Glutamatergic neuron (in vitro differentiated cells): ENCODE data around the gene TRPM3. TPM values are rescaled to one million over a fixed set of nuclear protein-coding genes. Genes with fewer than 3 reads are reported as not detected.

Source experiments
- DNase-seq: peaks from one replicate; pipeline ENCODE4 v3.0.0; 2022
- H3K27ac Mint-ChIP-seq: one replicate; pipeline ENCODE4 v1.8.0; 2020; ENCODE audit warnings: mild to moderate bottlenecking, mixed read lengths, inconsistent platforms; ENCODE audit not compliant: unreplicated experiment
- H3K27me3 Mint-ChIP-seq: one replicate; pipeline ENCODE4 v1.8.0; 2020; ENCODE audit warnings: mild to moderate bottlenecking, moderate library complexity, mixed read lengths, inconsistent platforms; ENCODE audit not compliant: unreplicated experiment
- H3K36me3 Mint-ChIP-seq: one replicate; pipeline ENCODE4 v1.8.0; 2020; ENCODE audit warnings: mild to moderate bottlenecking, mixed read lengths, inconsistent platforms; ENCODE audit not compliant: unreplicated experiment
- H3K4me1 Mint-ChIP-seq: one replicate; pipeline ENCODE4 v1.8.0; 2020; ENCODE audit warnings: mild to moderate bottlenecking, low read depth, mixed read lengths, inconsistent platforms; ENCODE audit not compliant: unreplicated experiment
- H3K4me3 Mint-ChIP-seq: one replicate; pipeline ENCODE4 v1.8.0; 2020; ENCODE audit warnings: mild to moderate bottlenecking, mixed read lengths, inconsistent platforms; ENCODE audit not compliant: unreplicated experiment
- H3K9me3 Mint-ChIP-seq: one replicate; pipeline ENCODE4 v1.8.0; 2020; ENCODE audit warnings: mild to moderate bottlenecking, moderate library complexity, mixed read lengths, inconsistent platforms; ENCODE audit not compliant: unreplicated experiment
- total RNA-seq: library from RNA; stranded (reverse); fragmentation: NEBNext Ultra II Directional; extraction: Animal tissue kit (Norgen Biotek cat#: 25700); gene quantifications from one replicate; pipeline ENCODE4 v1.2.1, GENCODE V29; 2021; ENCODE audit not compliant: unreplicated experiment
- TF ChIP-seq, protein P1 (sequence below): fragments of 200-600 bp; sonication (generic); IDR thresholded peaks from one replicate; pipeline ENCODE4 v1.5.0; 2021; ENCODE audit not compliant: partially characterized antibody, unreplicated experiment

The TRPM3 gene
- total RNA-seq, 1 donor from 2014 or later, result 3.3 TPM

DNA sequence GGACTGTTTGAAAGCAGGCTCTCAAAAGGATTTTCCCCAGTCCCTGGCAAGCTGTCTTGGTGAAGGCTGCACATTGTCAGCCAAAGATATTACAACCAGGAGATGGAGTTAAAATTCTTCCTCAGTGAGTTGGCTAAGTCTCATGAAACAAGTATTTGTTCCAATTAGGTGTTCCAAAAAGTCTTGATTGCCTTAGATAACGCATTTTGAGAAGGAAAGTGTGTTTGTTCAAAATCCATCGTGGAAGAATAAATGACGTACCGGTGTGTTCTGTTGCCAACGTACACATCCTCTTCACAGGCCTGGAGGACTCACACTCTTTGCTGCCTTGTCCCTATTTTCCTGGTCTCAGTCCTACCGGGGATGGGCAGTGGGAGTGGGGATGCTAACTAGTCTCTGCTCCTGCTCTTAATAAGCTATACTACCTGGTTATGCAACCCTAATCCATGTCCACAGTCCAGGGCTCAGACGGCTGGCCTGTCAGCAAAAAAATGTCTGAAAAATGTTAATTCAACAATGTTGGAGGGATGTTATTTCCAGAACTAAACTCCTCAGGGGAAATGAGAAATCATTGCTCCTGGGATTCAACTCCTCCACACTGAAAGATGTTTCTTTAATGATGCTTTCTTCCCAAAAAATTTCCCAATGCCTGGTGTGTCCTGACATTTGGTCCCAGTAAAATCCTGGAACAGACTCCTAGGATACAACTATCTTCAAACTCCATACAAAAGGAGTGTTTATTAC lies 531.7 kb downstream of the TRPM3 start:
- H3K4me1 Mint-ChIP-seq, result no peaks in the 10 kb centered on the region
- TF ChIP-seq, protein P1, sequence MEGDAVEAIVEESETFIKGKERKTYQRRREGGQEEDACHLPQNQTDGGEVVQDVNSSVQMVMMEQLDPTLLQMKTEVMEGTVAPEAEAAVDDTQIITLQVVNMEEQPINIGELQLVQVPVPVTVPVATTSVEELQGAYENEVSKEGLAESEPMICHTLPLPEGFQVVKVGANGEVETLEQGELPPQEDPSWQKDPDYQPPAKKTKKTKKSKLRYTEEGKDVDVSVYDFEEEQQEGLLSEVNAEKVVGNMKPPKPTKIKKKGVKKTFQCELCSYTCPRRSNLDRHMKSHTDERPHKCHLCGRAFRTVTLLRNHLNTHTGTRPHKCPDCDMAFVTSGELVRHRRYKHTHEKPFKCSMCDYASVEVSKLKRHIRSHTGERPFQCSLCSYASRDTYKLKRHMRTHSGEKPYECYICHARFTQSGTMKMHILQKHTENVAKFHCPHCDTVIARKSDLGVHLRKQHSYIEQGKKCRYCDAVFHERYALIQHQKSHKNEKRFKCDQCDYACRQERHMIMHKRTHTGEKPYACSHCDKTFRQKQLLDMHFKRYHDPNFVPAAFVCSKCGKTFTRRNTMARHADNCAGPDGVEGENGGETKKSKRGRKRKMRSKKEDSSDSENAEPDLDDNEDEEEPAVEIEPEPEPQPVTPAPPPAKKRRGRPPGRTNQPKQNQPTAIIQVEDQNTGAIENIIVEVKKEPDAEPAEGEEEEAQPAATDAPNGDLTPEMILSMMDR, result no peak
- no peak overlapping the region for H3K27ac Mint-ChIP-seq
- no peaks in the 10 kb centered on the region for H3K36me3 Mint-ChIP-seq
- H3K27me3 Mint-ChIP-seq, result no peaks in the 10 kb centered on the region
- DNase-seq, result no peak
- H3K9me3 Mint-ChIP-seq, result no peaks in the 10 kb centered on the region
- H3K4me3 Mint-ChIP-seq, result no peak overlapping the region

DNA sequence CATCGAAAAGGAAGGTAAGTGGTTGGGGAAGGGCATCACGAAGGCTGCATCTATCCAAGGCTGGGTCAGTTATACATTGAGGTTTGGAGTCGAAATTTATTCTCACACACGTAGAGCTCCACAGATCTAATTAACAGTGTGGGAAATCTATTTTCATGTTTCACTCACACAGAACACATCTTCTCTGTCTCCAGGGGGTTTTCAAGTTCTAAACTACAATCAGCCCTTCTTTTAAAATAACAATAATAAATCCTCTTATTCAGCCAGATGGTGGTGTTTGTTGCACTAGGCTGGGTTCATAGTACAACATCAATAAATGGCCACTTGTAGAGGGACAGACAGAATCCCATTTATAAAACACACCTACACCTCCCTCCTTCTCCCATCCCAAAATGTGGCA lies 532.4 kb downstream of the TRPM3 start:
- H3K27ac Mint-ChIP-seq, result no peak overlapping the region
- H3K4me3 Mint-ChIP-seq, result no peak overlapping the region
- TF ChIP-seq, protein P1, result no peak
- no peaks in the 10 kb centered on the region for H3K4me1 Mint-ChIP-seq
- H3K27me3 Mint-ChIP-seq, result no peaks in the 10 kb centered on the region
- no peaks in the 10 kb centered on the region for H3K9me3 Mint-ChIP-seq
- no peaks in the 10 kb centered on the region for H3K36me3 Mint-ChIP-seq
- DNase-seq, result no peak

DNA sequence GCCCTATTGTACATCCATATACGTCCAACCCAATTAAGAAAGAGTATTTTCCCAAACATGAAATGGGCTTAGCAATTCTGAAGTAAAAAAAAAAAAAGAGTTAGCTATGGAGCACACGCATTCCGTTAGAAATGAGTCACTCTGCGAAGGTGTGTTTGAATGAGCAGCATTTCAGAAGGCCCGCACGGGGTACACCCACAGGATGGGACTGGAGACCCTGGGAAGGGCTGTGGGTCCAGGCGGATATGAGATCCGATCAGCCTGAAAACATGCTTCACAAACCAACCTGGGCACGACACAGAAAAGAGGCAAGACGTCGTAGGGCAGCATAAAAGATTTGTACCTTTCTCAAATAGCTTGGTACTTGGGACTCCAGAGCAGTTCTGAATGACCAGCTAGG lies 533.0 kb downstream of the TRPM3 start:
- Mint-ChIP-seq H3K27me3 (no peaks in the 10 kb centered on the region), H3K4me3 (no peak overlapping the region), H3K27ac (no peak overlapping the region), H3K9me3 (no peaks in the 10 kb centered on the region), H3K36me3 (no peaks in the 10 kb centered on the region), H3K4me1 (no peaks in the 10 kb centered on the region)
- TF ChIP-seq, protein P1, result no peak
- no peak for DNase-seq

- Mint-ChIP-seq H3K4me3 (no peak overlapping the region), H3K27ac (no peak overlapping the region), H3K27me3 (no peaks in the 10 kb centered on the region), H3K4me1 (no peaks in the 10 kb centered on the region), H3K36me3 (no peaks in the 10 kb centered on the region), H3K9me3 (no peaks in the 10 kb centered on the region)
- no peak for DNase-seq
- TF ChIP-seq, protein P1, result no peak
Observed at GRCh38 chr9:70587201-70587600, 534.2 kb downstream of the TRPM3 start.

DNA sequence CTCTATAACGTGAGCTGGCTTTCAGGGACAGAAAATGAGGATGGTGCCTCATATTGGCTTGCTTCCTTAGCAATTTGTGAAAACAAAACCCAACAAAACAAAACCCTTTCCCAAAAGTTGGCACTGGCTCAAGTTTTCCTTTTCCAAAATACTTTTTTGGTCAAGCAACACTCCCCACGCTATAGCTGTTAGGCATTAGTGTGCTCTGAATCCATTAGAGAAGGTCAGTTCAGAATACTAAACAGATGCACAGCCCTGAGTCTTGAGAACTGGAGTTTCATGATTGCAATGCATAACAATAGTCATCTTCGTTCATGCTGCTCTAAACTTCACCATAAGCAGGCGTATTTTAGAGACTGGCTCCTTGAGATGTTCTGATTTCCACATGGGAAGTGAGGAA lies 534.9 kb downstream of the TRPM3 start:
- Mint-ChIP-seq H3K36me3 (no peaks in the 10 kb centered on the region), H3K27ac (no peak overlapping the region), H3K4me1 (no peaks in the 10 kb centered on the region), H3K4me3 (no peak overlapping the region), H3K9me3 (no peaks in the 10 kb centered on the region), H3K27me3 (no peaks in the 10 kb centered on the region)
- DNase-seq, result no peak
- TF ChIP-seq, protein P1, result no peak
